GM12875 (cell line): Measurements from ENCODE around the gene BMF.

Experiments used
- H3K4me3 ChIP-seq: one replicate; pipeline ENCODE4 v1.5.1; 2011; ENCODE audit warnings: low read depth, low read length, control low read depth
- CTCF ChIP-seq: IDR thresholded peaks from 2 replicates; pipeline ENCODE4 v1.5.1; 2011; ENCODE audit warnings: low read depth, mild to moderate bottlenecking, control low read depth, inconsistent platforms, low read length, moderate library complexity, borderline replicate concordance; ENCODE audit not compliant: insufficient read depth

BMF gene

GRCh38 chr15:40040770-40041169 is 67.9 kb downstream of the BMF start:
- TF ChIP-seq CTCF: no peak
- H3K4me3 ChIP-seq: no peak overlapping the region

GRCh38 chr15:40040293-40040635 is 68.4 kb downstream of the BMF start:
- no peak for TF ChIP-seq CTCF
- no peak overlapping the region for H3K4me3 ChIP-seq

- no peak for TF ChIP-seq CTCF
- H3K4me3 ChIP-seq: peak within 1 kb of the TSS; percentile 89
These were observed 69.8 kb downstream of the BMF start, which contains the start of gene SRP14 for GRCh38 chr15:40038638-40039543. TSS of gene SRP14 (minus strand) at chr15:40039181. CDS start at chr15:40039116, 65 bp downstream.

- TF ChIP-seq CTCF: no peak
- H3K4me3 ChIP-seq: peak overlapping the region; percentile 89
These were observed 70.4 kb downstream of the BMF start for GRCh38 chr15:40038275-40038637.
